B cell (primary cell): ENCODE results near the gene RARS2. TPM values are rescaled to one million over a fixed set of nuclear protein-coding genes. Genes with fewer than 3 reads are reported as not detected.

Experiments used
- ATAC-seq: fragments of 200-7000 bp; cut with Tn5 transposase; one replicate; pipeline ENCODE4 v1.10.0; 2021; ENCODE audit warnings: low read depth, mild to moderate bottlenecking, moderate number of reproducible peaks, moderate library complexity
- CTCF ChIA-PET: fragments of 350-600 bp; sonication (Branson Sonifier 250); formaldehyde crosslinking; loops from one replicate; lab custom pipeline; 2021; ENCODE audit warnings: antibody characterized with exemption, inconsistent platforms; lab: Charles Lee
- POLR2A ChIA-PET: fragments of 350-600 bp; sonication (Branson Sonifier 250); formaldehyde crosslinking; loops from one replicate; lab custom pipeline; 2021; ENCODE audit warnings: antibody characterized with exemption; lab: Charles Lee
- DNase-seq: peaks from one replicate; pipeline ENCODE4 v3.0.0; 2013
- H2AFZ ChIP-seq: 2 replicates; pipeline ENCODE4 v1.6.1; 2012; ENCODE audit warnings: mild to moderate bottlenecking, low read depth, low read length; ENCODE audit not compliant: insufficient read depth, poor library complexity, severe bottlenecking
- H3K27ac ChIP-seq, 2 donors: 1 replicate in 1 of 2; 2 replicates in 1 of 2; pipeline ENCODE4 v1.5.1; 2012 to 2013; ENCODE audit warnings: low read length in 2 of 2, mild to moderate bottlenecking in 2 of 2, moderate library complexity in 1 of 2
- H3K27me3 ChIP-seq, 4 experiments: fragments of 200-600 bp in 1 of 4; sonication (generic) in 1 of 4; replicated peaks in 1 of 4; 1 replicate in 2 of 4; 2 replicates in 2 of 4; pipeline versions ENCODE4 v1.6.1 to v1.7.0; 2013 to 2016; ENCODE audit warnings: low read length in 3 of 4, mild to moderate bottlenecking in 2 of 4, mixed read lengths in 1 of 4, moderate library complexity in 1 of 4; ENCODE audit not compliant: insufficient read depth in 4 of 4, control insufficient read depth in 3 of 4; ENCODE audit errors: control extremely low read depth in 1 of 4
- H3K36me3 ChIP-seq, 2 experiments: replicated peaks in 1 of 2; 1 replicate in 1 of 2; 2 replicates in 1 of 2; pipeline versions ENCODE4 v1.6.1 to v1.7.1; 2013; ENCODE audit warnings: low read length in 1 of 2; ENCODE audit not compliant: insufficient read depth in 2 of 2, control insufficient read depth in 1 of 2; ENCODE audit errors: control extremely low read depth in 1 of 2, extremely low read depth in 1 of 2
- H3K4me1 ChIP-seq, 2 donors: fragments of 200-600 bp in 1 of 2; sonication (generic) in 1 of 2; 1 replicate in 1 of 2; 2 replicates in 1 of 2; pipeline versions ENCODE4 v1.5.1 to v1.6.1; 2013 to 2017; ENCODE audit warnings: low read length in 2 of 2; ENCODE audit not compliant: control insufficient read depth in 2 of 2, insufficient read depth in 2 of 2
- H3K4me2 ChIP-seq: replicated peaks from 2 replicates; pipeline ENCODE3; 2012; ENCODE audit warnings: mild to moderate bottlenecking, low read depth, low read length; ENCODE audit not compliant: poor library complexity, severe bottlenecking
- H3K4me3 ChIP-seq, 5 experiments: fragments of 200-600 bp in 1 of 5; sonication (generic) in 1 of 5; 1 replicate in 3 of 5; 2 replicates in 2 of 5; pipeline versions ENCODE4 v1.5.1 to v1.7.0; 2011 to 2016; ENCODE audit warnings: low read length in 4 of 5, mild to moderate bottlenecking in 4 of 5, low read depth in 2 of 5, control low read depth in 1 of 5, moderate library complexity in 1 of 5; ENCODE audit not compliant: insufficient read depth in 1 of 5; ENCODE audit errors: control extremely low read depth in 1 of 5, extremely low read depth in 1 of 5
- H3K79me2 ChIP-seq: fragments of 200-600 bp; sonication (generic); one replicate; pipeline ENCODE4 v1.6.0; 2016; ENCODE audit warnings: low read length; ENCODE audit not compliant: control insufficient read depth, insufficient read depth
- H3K9ac ChIP-seq: fragments of 200-600 bp; sonication (generic); 2 replicates; pipeline ENCODE4 v1.6.1; 2017; ENCODE audit warnings: mild to moderate bottlenecking, low read length, moderate library complexity
- H3K9me3 ChIP-seq, 3 donors: one replicate each; pipeline versions ENCODE4 v1.6.1 to v1.7.1; 2013; ENCODE audit warnings: low read length in 2 of 3; ENCODE audit not compliant: control insufficient read depth in 2 of 3, insufficient read depth in 1 of 3; ENCODE audit errors: control extremely low read depth in 1 of 3
- H4K20me1 ChIP-seq: 2 replicates; pipeline ENCODE4 v1.6.0; 2012; ENCODE audit warnings: mild to moderate bottlenecking, low read length; ENCODE audit not compliant: insufficient read depth, control insufficient read depth, poor library complexity, severe bottlenecking
- H3K27ac Mint-ChIP-seq: one replicate; pipeline ENCODE4 v1.8.0; 2021; ENCODE audit warnings: mixed read lengths
- H3K27me3 Mint-ChIP-seq: one replicate; pipeline ENCODE4 v1.8.0; 2021; ENCODE audit warnings: mixed read lengths
- H3K4me1 Mint-ChIP-seq: one replicate; pipeline ENCODE4 v1.8.0; 2021; ENCODE audit warnings: mixed read lengths
- H3K4me3 Mint-ChIP-seq: one replicate; pipeline ENCODE4 v1.8.0; 2021; ENCODE audit warnings: mixed read lengths
- H3K9me3 Mint-ChIP-seq: one replicate; pipeline ENCODE4 v1.8.0; 2022; ENCODE audit warnings: mixed read lengths; ENCODE audit not compliant: insufficient read depth
- CTCF ChIP-seq: fragments of 200-600 bp; IDR thresholded peaks from one replicate; pipeline ENCODE4 v1.8.0; 2022; ENCODE audit warnings: antibody characterized with exemption, mild to moderate bottlenecking
- EZH2 ChIP-seq: IDR thresholded peaks from 2 replicates; pipeline ENCODE4 v1.6.1; 2012; ENCODE audit warnings: borderline replicate concordance, low read depth, mild to moderate bottlenecking, moderate library complexity, low read length; ENCODE audit not compliant: insufficient read depth, poor library complexity, severe bottlenecking
- WGBS: methylation state at CpG from one replicate; pipeline ENCODE4 v1.1.5; 2013; ENCODE audit warnings: missing lambda C conversion rate; ENCODE audit not compliant: insufficient coverage; 5-methylcytosine and 5-hydroxymethylcytosine counted together
- intact Hi-C: fragments of 100-400 bp; cut with micrococcal nuclease; formaldehyde crosslinking; loops from one replicate; pipeline ENCODE4 v1.10.0; 2022
- polyA plus RNA-seq: library from polyadenylated mRNA; depleted of rRNA; stranded (reverse); fragments of >200 nt; gene quantifications from 2 replicates; pipeline ENCODE4 v1.2.3, GENCODE V29; 2012
- total RNA-seq, 2 donors: library from RNA; stranded (reverse); fragments of 120-200 nt in 1 of 2; gene quantifications; 1 replicate in 1 of 2; 2 replicates in 1 of 2; pipeline versions ENCODE4 v1.2.3 to v1.2.4, GENCODE V29; 2013 to 2022

Gene RARS2
- total and polyA plus RNA-seq, 2 donors (not counting 1 experiment from before 2014, with no cell fraction given), result 7.1 to 38.7 TPM

- H3K79me2 ChIP-seq, result peaks cover 63% of the 10 kb centered on the region
- H3K27me3 ChIP-seq, result no peaks in the 10 kb centered on the region
- intact Hi-C loops, result no loop called here
- POLR2A ChIA-PET, result no interaction called here
- H3K4me1 ChIP-seq, result peaks cover 8 to 9% of the 10 kb centered on the region in 2 donors
- H3K9me3 ChIP-seq, result no peaks in the 10 kb centered on the region
- no peak overlapping the region for H3K4me3 ChIP-seq
- H3K4me3 Mint-ChIP-seq, result no peak overlapping the region
- H3K27me3 Mint-ChIP-seq, result no peaks in the 10 kb centered on the region
- CTCF ChIA-PET, result no interaction called here
- peaks cover 73% of the 10 kb centered on the region for H4K20me1 ChIP-seq
- no peak overlapping the region for H3K4me2 ChIP-seq
- H3K27ac ChIP-seq, result no peak overlapping the region
- peaks cover 3% of the 10 kb centered on the region for H3K9me3 Mint-ChIP-seq
- no CpG with 5 or more reads among the region's 5 CpGs for WGBS
- TF ChIP-seq CTCF (no peak), EZH2 (no peak)
- H3K4me1 Mint-ChIP-seq, result peaks cover 36% of the 10 kb centered on the region
- H3K9ac ChIP-seq, result no peak overlapping the region
- ATAC-seq, result no peak
- no peak for DNase-seq
- H3K27ac Mint-ChIP-seq, result no peak overlapping the region
- H3K36me3 ChIP-seq, result peaks cover 0 to 3% of the 10 kb centered on the region in 2 experiments
- no peak overlapping the region for H2AFZ ChIP-seq
Measured at GRCh38 chr6:87573307-87574024, 16.3 kb downstream of the RARS2 start.

DNA sequence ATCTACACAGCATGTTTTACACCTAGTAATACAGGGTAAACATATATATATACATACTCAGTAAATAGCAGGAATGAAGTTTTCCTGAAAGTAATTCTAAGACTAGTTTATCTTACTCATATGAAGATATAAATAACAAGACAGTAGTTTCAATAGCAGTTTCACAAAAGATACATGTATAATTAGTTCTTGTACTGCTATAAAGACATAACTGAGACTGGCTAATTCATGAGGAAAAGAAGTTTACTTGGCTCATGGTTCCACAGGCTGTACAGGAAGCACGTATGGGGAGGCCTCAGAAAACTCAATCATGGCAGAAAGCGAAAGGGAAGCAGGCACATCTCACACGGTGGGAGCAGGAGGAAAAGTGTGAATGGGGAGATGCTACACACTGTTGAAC, 16.9 kb downstream of the RARS2 start:
- no peak overlapping the region for H3K27ac ChIP-seq
- WGBS, result 90% methylated on average over 2 of the region's 3 CpGs
- intact Hi-C loops, result no loop called here
- H3K27me3 Mint-ChIP-seq, result no peaks in the 10 kb centered on the region
- H3K4me3 Mint-ChIP-seq, result no peak overlapping the region
- peaks cover 67% of the 10 kb centered on the region for H4K20me1 ChIP-seq
- ChIA-PET POLR2A (no interaction called here), CTCF (interaction anchor here (1.3 kb wide), 1 partner anchor 434 kb away, joined by 3 read pairs; no protein-coding TSS in a partner anchor)
- H3K4me2 ChIP-seq, result no peak overlapping the region
- H2AFZ ChIP-seq, result no peak overlapping the region
- H3K79me2 ChIP-seq, result peaks cover 59% of the 10 kb centered on the region
- DNase-seq (no peak), ATAC-seq (no peak)
- peaks cover 3% of the 10 kb centered on the region for H3K9me3 Mint-ChIP-seq
- no peaks in the 10 kb centered on the region for H3K27me3 ChIP-seq
- H3K4me3 ChIP-seq, result no peak overlapping the region
- peaks cover 8 to 9% of the 10 kb centered on the region in 2 donors for H3K4me1 ChIP-seq
- H3K9ac ChIP-seq, result no peak overlapping the region
- TF ChIP-seq EZH2, result no peak
- no peak for TF ChIP-seq CTCF
- H3K4me1 Mint-ChIP-seq, result peaks cover 36% of the 10 kb centered on the region
- no peaks in the 10 kb centered on the region for H3K9me3 ChIP-seq
- no peak overlapping the region for H3K27ac Mint-ChIP-seq
- peaks cover 0 to 8% of the 10 kb centered on the region in 2 experiments for H3K36me3 ChIP-seq
